Measurements from ENCODE around the gene CACNB4.

DNA sequence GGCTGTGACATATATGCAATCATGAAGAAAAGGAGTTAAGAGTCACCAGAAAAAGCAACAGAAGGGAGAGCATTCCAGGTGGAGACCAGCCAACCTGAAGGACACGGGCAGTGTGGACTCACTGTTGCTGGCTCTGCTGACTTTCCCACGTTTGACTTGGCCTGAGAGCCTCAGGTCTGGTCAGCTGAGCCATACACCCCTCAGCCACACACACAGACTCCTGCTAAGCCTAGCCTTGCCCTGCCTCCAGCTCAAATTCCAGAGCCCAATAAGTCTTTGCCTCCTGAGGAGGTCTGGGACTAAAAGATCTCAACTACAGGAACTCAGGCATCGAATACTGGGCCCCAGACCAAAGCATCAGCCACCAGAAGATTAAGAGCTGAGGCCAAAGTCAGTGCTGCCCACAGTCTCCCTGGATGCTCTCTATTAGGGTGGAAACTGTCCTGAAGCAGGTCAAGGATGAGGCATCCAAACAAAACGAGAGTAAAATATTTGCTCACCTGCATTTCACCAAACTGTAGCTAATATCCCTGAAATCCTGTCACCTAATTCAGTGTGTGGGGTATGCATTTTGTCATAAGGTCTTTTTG, 23.3 kb downstream of the CACNB4 start:
- TF ChIP-seq, protein P1, sequence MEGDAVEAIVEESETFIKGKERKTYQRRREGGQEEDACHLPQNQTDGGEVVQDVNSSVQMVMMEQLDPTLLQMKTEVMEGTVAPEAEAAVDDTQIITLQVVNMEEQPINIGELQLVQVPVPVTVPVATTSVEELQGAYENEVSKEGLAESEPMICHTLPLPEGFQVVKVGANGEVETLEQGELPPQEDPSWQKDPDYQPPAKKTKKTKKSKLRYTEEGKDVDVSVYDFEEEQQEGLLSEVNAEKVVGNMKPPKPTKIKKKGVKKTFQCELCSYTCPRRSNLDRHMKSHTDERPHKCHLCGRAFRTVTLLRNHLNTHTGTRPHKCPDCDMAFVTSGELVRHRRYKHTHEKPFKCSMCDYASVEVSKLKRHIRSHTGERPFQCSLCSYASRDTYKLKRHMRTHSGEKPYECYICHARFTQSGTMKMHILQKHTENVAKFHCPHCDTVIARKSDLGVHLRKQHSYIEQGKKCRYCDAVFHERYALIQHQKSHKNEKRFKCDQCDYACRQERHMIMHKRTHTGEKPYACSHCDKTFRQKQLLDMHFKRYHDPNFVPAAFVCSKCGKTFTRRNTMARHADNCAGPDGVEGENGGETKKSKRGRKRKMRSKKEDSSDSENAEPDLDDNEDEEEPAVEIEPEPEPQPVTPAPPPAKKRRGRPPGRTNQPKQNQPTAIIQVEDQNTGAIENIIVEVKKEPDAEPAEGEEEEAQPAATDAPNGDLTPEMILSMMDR (IDR thresholded peaks at IDR 0.05): no peak
- TF ChIP-seq TCF7L2 (IDR thresholded peaks at IDR 0.05; ENCODE audit: low read depth, low read length) (no peak), POLR2AphosphoS5 (IDR thresholded peaks at IDR 0.05; ENCODE audit: low read depth, low read length) (no peak)

Measured in Panc1 (cell line).